HEK293 (cell line): ENCODE measurements around the gene TMEM150B.

Source experiments
- ZNF132 ChIP-seq: fragments of 450-650 bp; formaldehyde crosslinking; IDR thresholded peaks from 2 replicates; pipeline ENCODE4 v1.5.1; 2017; ENCODE audit warnings: missing biosample characterization, missing genetic modification characterization, borderline replicate concordance
- ZNF785 ChIP-seq: fragments of 450-650 bp; formaldehyde crosslinking; IDR thresholded peaks from 2 replicates; pipeline ENCODE4 v1.5.1; 2016; ENCODE audit warnings: missing biosample characterization, missing genetic modification characterization
- TF ChIP-seq, protein P1 (sequence below): fragments of 450-650 bp; formaldehyde crosslinking; IDR thresholded peaks from 2 replicates; pipeline ENCODE4 v1.5.1; 2016; ENCODE audit warnings: missing biosample characterization, missing genetic modification characterization
- TF ChIP-seq, protein P2 (sequence below): fragments of 450-650 bp; formaldehyde crosslinking; IDR thresholded peaks from 2 replicates; pipeline ENCODE4 v1.5.1; 2016; ENCODE audit warnings: missing biosample characterization, missing genetic modification characterization

DNA sequence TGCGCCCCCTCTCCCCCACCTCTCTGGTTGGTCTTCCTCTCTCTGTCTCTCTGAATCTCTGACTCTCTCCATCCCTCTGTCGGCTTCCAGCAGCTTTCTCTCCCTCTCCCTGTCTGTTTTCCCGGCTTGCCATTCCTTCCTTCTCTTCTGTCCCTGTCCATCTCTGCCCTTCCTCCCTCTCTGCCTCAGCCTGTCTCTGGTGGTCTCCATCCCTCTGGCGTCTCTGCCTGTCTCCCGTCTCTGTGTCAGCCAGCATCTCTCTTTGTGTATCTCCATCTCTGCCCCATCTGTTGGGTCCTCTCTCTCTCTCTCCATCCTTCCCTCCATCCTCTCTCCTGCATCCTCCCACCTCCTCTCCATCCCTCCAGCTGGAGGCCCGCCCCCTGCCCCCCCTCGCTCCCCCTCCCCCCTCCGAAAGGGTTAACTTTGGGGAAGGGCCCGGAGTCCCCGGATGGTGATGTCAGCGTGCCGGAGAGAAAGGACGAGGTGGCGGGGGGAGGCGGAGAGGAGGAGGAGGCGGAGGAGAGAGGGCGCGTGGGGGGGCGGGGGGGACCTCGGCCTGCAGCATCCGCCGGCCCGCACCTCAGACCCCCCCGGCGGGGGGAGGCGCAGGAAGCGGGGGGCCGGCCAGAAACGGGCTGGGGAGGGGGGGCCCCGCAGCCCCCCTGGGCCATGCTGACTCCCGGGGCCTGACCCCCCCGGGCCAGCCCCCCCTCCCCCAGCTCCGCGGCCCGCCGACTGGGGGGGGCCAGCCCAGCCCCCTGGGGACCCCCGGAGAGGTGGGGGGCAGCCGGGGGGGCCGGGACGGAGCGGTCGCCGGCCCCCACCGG, 41.4 kb downstream of the TMEM150B start, which contains the start of gene BRSK1:
- TF ChIP-seq, protein P1, sequence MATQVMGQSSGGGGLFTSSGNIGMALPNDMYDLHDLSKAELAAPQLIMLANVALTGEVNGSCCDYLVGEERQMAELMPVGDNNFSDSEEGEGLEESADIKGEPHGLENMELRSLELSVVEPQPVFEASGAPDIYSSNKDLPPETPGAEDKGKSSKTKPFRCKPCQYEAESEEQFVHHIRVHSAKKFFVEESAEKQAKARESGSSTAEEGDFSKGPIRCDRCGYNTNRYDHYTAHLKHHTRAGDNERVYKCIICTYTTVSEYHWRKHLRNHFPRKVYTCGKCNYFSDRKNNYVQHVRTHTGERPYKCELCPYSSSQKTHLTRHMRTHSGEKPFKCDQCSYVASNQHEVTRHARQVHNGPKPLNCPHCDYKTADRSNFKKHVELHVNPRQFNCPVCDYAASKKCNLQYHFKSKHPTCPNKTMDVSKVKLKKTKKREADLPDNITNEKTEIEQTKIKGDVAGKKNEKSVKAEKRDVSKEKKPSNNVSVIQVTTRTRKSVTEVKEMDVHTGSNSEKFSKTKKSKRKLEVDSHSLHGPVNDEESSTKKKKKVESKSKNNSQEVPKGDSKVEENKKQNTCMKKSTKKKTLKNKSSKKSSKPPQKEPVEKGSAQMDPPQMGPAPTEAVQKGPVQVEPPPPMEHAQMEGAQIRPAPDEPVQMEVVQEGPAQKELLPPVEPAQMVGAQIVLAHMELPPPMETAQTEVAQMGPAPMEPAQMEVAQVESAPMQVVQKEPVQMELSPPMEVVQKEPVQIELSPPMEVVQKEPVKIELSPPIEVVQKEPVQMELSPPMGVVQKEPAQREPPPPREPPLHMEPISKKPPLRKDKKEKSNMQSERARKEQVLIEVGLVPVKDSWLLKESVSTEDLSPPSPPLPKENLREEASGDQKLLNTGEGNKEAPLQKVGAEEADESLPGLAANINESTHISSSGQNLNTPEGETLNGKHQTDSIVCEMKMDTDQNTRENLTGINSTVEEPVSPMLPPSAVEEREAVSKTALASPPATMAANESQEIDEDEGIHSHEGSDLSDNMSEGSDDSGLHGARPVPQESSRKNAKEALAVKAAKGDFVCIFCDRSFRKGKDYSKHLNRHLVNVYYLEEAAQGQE, result no peak
- no peak for TF ChIP-seq ZNF132 (tag by site-specific recombination)
- TF ChIP-seq, protein P2, sequence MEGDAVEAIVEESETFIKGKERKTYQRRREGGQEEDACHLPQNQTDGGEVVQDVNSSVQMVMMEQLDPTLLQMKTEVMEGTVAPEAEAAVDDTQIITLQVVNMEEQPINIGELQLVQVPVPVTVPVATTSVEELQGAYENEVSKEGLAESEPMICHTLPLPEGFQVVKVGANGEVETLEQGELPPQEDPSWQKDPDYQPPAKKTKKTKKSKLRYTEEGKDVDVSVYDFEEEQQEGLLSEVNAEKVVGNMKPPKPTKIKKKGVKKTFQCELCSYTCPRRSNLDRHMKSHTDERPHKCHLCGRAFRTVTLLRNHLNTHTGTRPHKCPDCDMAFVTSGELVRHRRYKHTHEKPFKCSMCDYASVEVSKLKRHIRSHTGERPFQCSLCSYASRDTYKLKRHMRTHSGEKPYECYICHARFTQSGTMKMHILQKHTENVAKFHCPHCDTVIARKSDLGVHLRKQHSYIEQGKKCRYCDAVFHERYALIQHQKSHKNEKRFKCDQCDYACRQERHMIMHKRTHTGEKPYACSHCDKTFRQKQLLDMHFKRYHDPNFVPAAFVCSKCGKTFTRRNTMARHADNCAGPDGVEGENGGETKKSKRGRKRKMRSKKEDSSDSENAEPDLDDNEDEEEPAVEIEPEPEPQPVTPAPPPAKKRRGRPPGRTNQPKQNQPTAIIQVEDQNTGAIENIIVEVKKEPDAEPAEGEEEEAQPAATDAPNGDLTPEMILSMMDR (tag by site-specific recombination), result no peak
- TF ChIP-seq ZNF785 (tag by site-specific recombination), result no peak; the same call in 1 of the 2 replicates
